Endothelial cell of umbilical vein (primary cell): ENCODE measurements around the gene KCP. TPM values are rescaled to one million over a fixed set of nuclear protein-coding genes. Genes with fewer than 3 reads are reported as not detected.

Experiments used
- BruUV-seq: library from RNA; stranded (reverse); fragments of 400-500 nt; replicated peaks from 2 replicates; lab custom pipeline; 2021; lab: Mats Ljungman, UMichigan
- CTCF ChIA-PET: fragments of 300-600, 350-600 bp; sonication (Branson Sonifier 250); formaldehyde crosslinking; loops from one replicate; lab custom pipeline; 2021; ENCODE audit warnings: antibody characterized with exemption, inconsistent platforms; lab: Charles Lee
- POLR2A ChIA-PET: fragments of 300-600, 350-600 bp; sonication (Branson Sonifier 250); formaldehyde crosslinking; loops from one replicate; lab custom pipeline; 2021; ENCODE audit warnings: antibody characterized with exemption, inconsistent platforms; lab: Charles Lee
- DNase-seq: peaks from one replicate; pipeline ENCODE4 v3.0.0-alpha.2; 2011; ENCODE audit warnings: low read depth, low spot score
- FAIRE-seq: peaks from 2 replicates; lab custom pipeline; 2011; peaks lifted over from hg19 to GRCh38; lab: Jason Lieb, UNC
- H2AFZ ChIP-seq: 2 replicates; pipeline ENCODE4 v1.6.0; 2012; ENCODE audit warnings: low read depth, low read length, control low read depth, inconsistent platforms
- H3K27ac ChIP-seq: 2 replicates; pipeline ENCODE4 v1.5.1; 2011; ENCODE audit warnings: low read depth, mild to moderate bottlenecking, control low read depth, low read length, moderate library complexity; ENCODE audit not compliant: insufficient read depth
- H3K27me3 ChIP-seq, 2 experiments: 2 replicates each; pipeline versions ENCODE4 v1.6.0 to v1.6.1; 2011; ENCODE audit warnings: low read length in 2 of 2, mixed read lengths in 1 of 2; ENCODE audit not compliant: control insufficient read depth in 2 of 2, insufficient read depth in 2 of 2
- H3K36me3 ChIP-seq, 2 experiments: 2 replicates in 1 of 2; 3 replicates in 1 of 2; pipeline ENCODE4 v1.5.1; 2011; ENCODE audit warnings: low read length in 2 of 2, mild to moderate bottlenecking in 1 of 2, moderate library complexity in 1 of 2; ENCODE audit not compliant: control insufficient read depth in 2 of 2, insufficient read depth in 2 of 2; ENCODE audit errors: extremely low read depth in 1 of 2
- H3K4me1 ChIP-seq: 3 replicates; pipeline ENCODE4 v1.5.1; 2011; ENCODE audit warnings: mild to moderate bottlenecking, low read length; ENCODE audit not compliant: control insufficient read depth, insufficient read depth; ENCODE audit errors: extremely low read depth
- H3K4me2 ChIP-seq: 2 replicates; pipeline ENCODE4 v1.6.1; 2011; ENCODE audit warnings: low read length, control low read depth, mixed read lengths; ENCODE audit not compliant: insufficient read depth
- H3K4me3 ChIP-seq, 3 experiments: fragments of 200-600 bp in 1 of 3; sonication (generic), shearing (Covaris generic) in 1 of 3; replicated peaks in 1 of 3; 2 replicates each; pipeline ENCODE4 v1.5.1; 2011 to 2016; ENCODE audit warnings: control low read depth in 3 of 3, low read length in 3 of 3, mild to moderate bottlenecking in 2 of 3, inconsistent platforms in 1 of 3, low read depth in 1 of 3, moderate library complexity in 1 of 3; ENCODE audit not compliant: insufficient read depth in 1 of 3
- H3K79me2 ChIP-seq: 2 replicates; pipeline ENCODE4 v1.6.0; 2012; ENCODE audit warnings: low read length, inconsistent platforms; ENCODE audit not compliant: control insufficient read depth, insufficient read depth
- H3K9ac ChIP-seq: replicated peaks from 2 replicates; pipeline ENCODE3; 2011; ENCODE audit warnings: low read length, control low read depth; ENCODE audit not compliant: insufficient read depth; ENCODE audit errors: extremely low read depth
- H3K9me1 ChIP-seq: replicated peaks from 3 replicates; pipeline ENCODE4 v1.6.0; 2011; ENCODE audit warnings: mild to moderate bottlenecking, low read length; ENCODE audit not compliant: control insufficient read depth, insufficient read depth; ENCODE audit errors: extremely low read depth
- H3K9me3 ChIP-seq: replicated peaks from 2 replicates; pipeline ENCODE4 v1.5.1; 2012; ENCODE audit warnings: low read length, inconsistent platforms; ENCODE audit not compliant: control insufficient read depth, insufficient read depth
- H4K20me1 ChIP-seq: replicated peaks from 2 replicates; pipeline ENCODE3; 2011; ENCODE audit warnings: mild to moderate bottlenecking, low read length; ENCODE audit not compliant: control insufficient read depth, insufficient read depth; ENCODE audit errors: extremely low read depth
- CTCF ChIP-seq, 2 donors: IDR thresholded peaks; 1 replicate in 1 of 2; 2 replicates in 1 of 2; pipeline ENCODE4 v1.5.1; 2011; ENCODE audit warnings: low read length in 2 of 2, mild to moderate bottlenecking in 2 of 2, moderate library complexity in 2 of 2, control low read depth in 1 of 2, inconsistent platforms in 1 of 2, low read depth in 1 of 2; ENCODE audit not compliant: insufficient read depth in 1 of 2; ENCODE audit errors: extremely low read depth in 1 of 2
- EZH2 ChIP-seq: IDR thresholded peaks from 2 replicates; pipeline ENCODE4 v1.6.1; 2012; ENCODE audit warnings: borderline replicate concordance, low read depth, mild to moderate bottlenecking, moderate library complexity, low read length, inconsistent platforms; ENCODE audit not compliant: severe bottlenecking
- FOS ChIP-seq: IDR thresholded peaks from 2 replicates; pipeline ENCODE4 v1.6.1; 2011; ENCODE audit warnings: mild to moderate bottlenecking, low read length, moderate library complexity, borderline replicate concordance; ENCODE audit not compliant: insufficient read depth
- GATA2 ChIP-seq: IDR thresholded peaks from 2 replicates; pipeline ENCODE4 v1.7.0; 2011; ENCODE audit warnings: low read depth, mild to moderate bottlenecking, moderate library complexity, mixed read lengths, low read length; ENCODE audit not compliant: insufficient read length, insufficient read depth
- JUN ChIP-seq: IDR thresholded peaks from 2 replicates; pipeline ENCODE4 v1.6.1; 2011; ENCODE audit warnings: borderline replicate concordance, low read depth; ENCODE audit not compliant: insufficient read length, insufficient read depth
- MAX ChIP-seq: IDR thresholded peaks from 2 replicates; pipeline ENCODE4 v1.6.1; 2011; ENCODE audit not compliant: insufficient read depth, insufficient read length
- MYC ChIP-seq: IDR thresholded peaks from one replicate; pipeline ENCODE4 v1.6.1; 2011; ENCODE audit warnings: mild to moderate bottlenecking, low read depth, low read length
- POLR2A ChIP-seq: IDR thresholded peaks from 2 replicates; pipeline ENCODE4 v1.6.1; 2012; ENCODE audit warnings: low read depth, mild to moderate bottlenecking, control low read depth, low read length
- POLR2AphosphoS5 ChIP-seq: IDR thresholded peaks from 2 replicates; pipeline ENCODE4 v1.6.1; 2012; ENCODE audit warnings: low read depth, mild to moderate bottlenecking, control low read depth, low read length, moderate library complexity; ENCODE audit not compliant: insufficient read depth
- dilution Hi-C: fragments of 300-500 bp; cut with MboI; formaldehyde crosslinking; loops from one replicate; pipeline ENCODE4 v1.15.0; 2019; ENCODE audit warnings: low sequenced_read_pairs; ENCODE audit not compliant: extremely low pct_ligation_motif_present
- intact Hi-C: fragments of 100-400 bp; cut with micrococcal nuclease; formaldehyde crosslinking; loops from one replicate; pipeline ENCODE4 v1.10.0; 2022
- polyA plus RNA-seq, 4 experiments: library from polyadenylated mRNA; depleted of rRNA in 3 of 4; stranded (reverse) in 3 of 4; unstranded in 1 of 4; fragments of >200 nt; gene quantifications; 2 replicates each; pipeline versions ENCODE4 v1.2.1 to v1.2.3, GENCODE V29; 2011 to 2012; ENCODE audit warnings: missing spikeins in 1 of 4
- total RNA-seq: library from RNA; stranded (reverse); gene quantifications from 2 replicates; pipeline ENCODE4 v1.2.3, GENCODE V29; 2021

The KCP gene
- total and polyA plus RNA-seq, 2 donors (not counting 3 experiments of a cell fraction or from before 2014, with no cell fraction given): not detected

- H3K4me3 ChIP-seq: no peak overlapping the region
- no TSS peak for BruUV-seq
- POLR2A ChIA-PET: no interaction called here
- no peak for DNase-seq
- no peak overlapping the region for H3K9ac ChIP-seq
- TF ChIP-seq GATA2 (no peak), JUN (no peak), MAX (no peak), MYC (no peak), POLR2A (no peak), POLR2AphosphoS5 (no peak), FOS (no peak), CTCF (IDR thresholded peaks at IDR 0.05; ENCODE audit: extremely low read depth in 1 of 2, insufficient read depth in 1 of 2, low read depth in 1 of 2, low read length in 2 of 2) (no peak), EZH2 (no peak)
- FAIRE-seq: no peak
- peaks cover 0 to 2% of the 10 kb centered on the region in 2 experiments for H3K27me3 ChIP-seq
- H2AFZ ChIP-seq: no peak overlapping the region
- dilution Hi-C loops: no loop called here
- CTCF ChIA-PET: no interaction called here
- no peak overlapping the region for H3K27ac ChIP-seq
- no peak overlapping the region for H3K4me2 ChIP-seq
- no peaks in the 10 kb centered on the region for H3K9me3 ChIP-seq
- H3K9me1 ChIP-seq: no peaks in the 10 kb centered on the region
- intact Hi-C loops: no loop called here
- H3K36me3 ChIP-seq: peaks cover 0 to 14% of the 10 kb centered on the region in 2 experiments
- H4K20me1 ChIP-seq: no peaks in the 10 kb centered on the region
- peaks cover 11% of the 10 kb centered on the region for H3K4me1 ChIP-seq
- peaks cover 10% of the 10 kb centered on the region for H3K79me2 ChIP-seq
These were observed 45.2 kb downstream of the KCP start for GRCh38 chr7:128865303-128865702.
